ENCODE measurements around the gene PRR7. TPM values are rescaled to one million over a fixed set of nuclear protein-coding genes. Genes with fewer than 3 reads are reported as not detected.

Gene PRR7
- total and polyA plus RNA-seq, 2 of the 13 experiments (the other 11 are each of a cell fraction or from before 2014, with no cell fraction given), result 4.8 to 5.0 TPM

DNA sequence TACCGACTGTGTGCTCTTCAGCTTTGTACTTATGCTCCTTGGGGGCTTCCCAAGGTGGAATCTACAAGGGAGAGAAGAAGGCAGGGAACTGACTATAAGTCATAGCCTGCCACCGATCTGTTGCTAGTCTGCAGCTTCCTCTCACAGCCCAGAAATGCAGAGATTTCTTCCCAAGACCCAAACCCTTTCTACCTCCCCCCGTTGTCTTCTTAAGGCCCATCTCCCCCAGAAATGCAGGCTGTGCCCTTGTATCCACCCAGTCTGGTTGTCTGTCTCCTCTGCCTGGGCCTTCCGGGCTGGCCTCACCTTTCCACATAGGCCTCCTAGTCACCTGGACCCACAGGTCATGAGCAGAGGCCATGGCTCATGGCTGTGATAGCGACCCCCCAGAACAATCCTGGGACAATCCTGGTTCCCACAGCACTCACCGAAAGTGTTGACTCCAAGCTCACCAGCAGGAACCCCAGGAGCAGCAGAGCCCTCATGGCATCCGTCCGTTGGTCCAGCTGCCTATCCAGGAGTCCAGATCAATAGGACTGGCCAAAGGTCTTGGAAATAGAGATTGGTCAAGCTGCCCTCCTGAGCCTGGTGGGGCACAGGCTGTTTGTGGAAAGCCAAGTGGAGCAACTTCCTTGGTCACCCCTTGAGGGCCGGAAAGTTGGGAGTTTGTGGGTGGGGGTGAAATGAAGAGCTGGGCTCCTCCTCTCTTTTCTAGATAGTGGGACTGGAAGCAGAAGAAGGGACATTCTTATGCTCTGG is 37.4 kb upstream of the PRR7 start, which contains the start of gene F12 (continued):
- TF ChIP-seq DDIT3 (CRISPR knock-in tag; IDR thresholded peaks at IDR 0.05) (no peak), FOXJ3 (CRISPR knock-in tag; IDR thresholded peaks at IDR 0.05; ENCODE audit: borderline replicate concordance) (no peak), LRRFIP1 (CRISPR knock-in tag; conservative IDR thresholded peaks at IDR 0.05) (no peak), ZNF280D (CRISPR knock-in tag; IDR thresholded peaks at IDR 0.05) (0 out of 2 replicates have a peak, but pooled peaks have one; percentile 39), ZFYVE20 (CRISPR knock-in tag; IDR thresholded peaks at IDR 0.05; ENCODE audit: borderline replicate concordance, low read depth) (no peak), ZNF800 (CRISPR knock-in tag; IDR thresholded peaks at IDR 0.05) (no peak), MAFF (IDR thresholded peaks at IDR 0.05; ENCODE audit: low read depth, low read length) (no peak), IRX3 (CRISPR knock-in tag; IDR thresholded peaks at IDR 0.05; ENCODE audit: borderline replicate concordance, low read depth) (no peak), U2AF2 (IDR thresholded peaks at IDR 0.05; ENCODE audit: low read depth, low read length) (no peak), HOXA9 (CRISPR knock-in tag; IDR thresholded peaks at IDR 0.05; ENCODE audit: borderline replicate concordance) (no peak), GTF2F1 (IDR thresholded peaks at IDR 0.05; ENCODE audit: low read length) (no peak), SIX1 (CRISPR knock-in tag; IDR thresholded peaks at IDR 0.05; ENCODE audit: borderline replicate concordance) (no peak)
- TF ChIP-seq, protein P1, sequence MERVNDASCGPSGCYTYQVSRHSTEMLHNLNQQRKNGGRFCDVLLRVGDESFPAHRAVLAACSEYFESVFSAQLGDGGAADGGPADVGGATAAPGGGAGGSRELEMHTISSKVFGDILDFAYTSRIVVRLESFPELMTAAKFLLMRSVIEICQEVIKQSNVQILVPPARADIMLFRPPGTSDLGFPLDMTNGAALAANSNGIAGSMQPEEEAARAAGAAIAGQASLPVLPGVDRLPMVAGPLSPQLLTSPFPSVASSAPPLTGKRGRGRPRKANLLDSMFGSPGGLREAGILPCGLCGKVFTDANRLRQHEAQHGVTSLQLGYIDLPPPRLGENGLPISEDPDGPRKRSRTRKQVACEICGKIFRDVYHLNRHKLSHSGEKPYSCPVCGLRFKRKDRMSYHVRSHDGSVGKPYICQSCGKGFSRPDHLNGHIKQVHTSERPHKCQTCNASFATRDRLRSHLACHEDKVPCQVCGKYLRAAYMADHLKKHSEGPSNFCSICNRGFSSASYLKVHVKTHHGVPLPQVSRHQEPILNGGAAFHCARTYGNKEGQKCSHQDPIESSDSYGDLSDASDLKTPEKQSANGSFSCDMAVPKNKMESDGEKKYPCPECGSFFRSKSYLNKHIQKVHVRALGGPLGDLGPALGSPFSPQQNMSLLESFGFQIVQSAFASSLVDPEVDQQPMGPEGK (CRISPR knock-in tag; IDR thresholded peaks at IDR 0.05), result 0 out of 2 replicates have a peak, but pooled peaks have one; percentile 11
- TF ChIP-seq, protein P2, sequence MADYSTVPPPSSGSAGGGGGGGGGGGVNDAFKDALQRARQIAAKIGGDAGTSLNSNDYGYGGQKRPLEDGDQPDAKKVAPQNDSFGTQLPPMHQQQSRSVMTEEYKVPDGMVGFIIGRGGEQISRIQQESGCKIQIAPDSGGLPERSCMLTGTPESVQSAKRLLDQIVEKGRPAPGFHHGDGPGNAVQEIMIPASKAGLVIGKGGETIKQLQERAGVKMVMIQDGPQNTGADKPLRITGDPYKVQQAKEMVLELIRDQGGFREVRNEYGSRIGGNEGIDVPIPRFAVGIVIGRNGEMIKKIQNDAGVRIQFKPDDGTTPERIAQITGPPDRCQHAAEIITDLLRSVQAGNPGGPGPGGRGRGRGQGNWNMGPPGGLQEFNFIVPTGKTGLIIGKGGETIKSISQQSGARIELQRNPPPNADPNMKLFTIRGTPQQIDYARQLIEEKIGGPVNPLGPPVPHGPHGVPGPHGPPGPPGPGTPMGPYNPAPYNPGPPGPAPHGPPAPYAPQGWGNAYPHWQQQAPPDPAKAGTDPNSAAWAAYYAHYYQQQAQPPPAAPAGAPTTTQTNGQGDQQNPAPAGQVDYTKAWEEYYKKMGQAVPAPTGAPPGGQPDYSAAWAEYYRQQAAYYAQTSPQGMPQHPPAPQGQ (CRISPR knock-in tag; IDR thresholded peaks at IDR 0.05; ENCODE audit: borderline replicate concordance), result no peak

Data from HepG2 (cell line).